Common myeloid progenitor, CD34-positive (primary cell): ENCODE data around the gene MALSU1.

Experiments used
- CTCF ChIA-PET: fragments of 350-600 bp; sonication (Branson Sonifier 250); formaldehyde crosslinking; loops from one replicate; lab custom pipeline; 2021; ENCODE audit warnings: antibody characterized with exemption; lab: Charles Lee
- POLR2A ChIA-PET: fragments of 350-600 bp; sonication (Branson Sonifier 250); formaldehyde crosslinking; loops from one replicate; lab custom pipeline; 2021; ENCODE audit warnings: antibody characterized with exemption; lab: Charles Lee
- DNase-seq, 3 donors: peaks; one replicate each; pipeline versions ENCODE4 v3.0.0 to v3.0.0-alpha.2; 2013
- H3K27ac ChIP-seq, 2 experiments: 1 replicate in 1 of 2; 2 replicates in 1 of 2; pipeline ENCODE4 v1.7.0; 2013; ENCODE audit warnings: inconsistent platforms in 2 of 2, low read length in 2 of 2, mild to moderate bottlenecking in 2 of 2, low read depth in 1 of 2, moderate library complexity in 1 of 2; ENCODE audit not compliant: severe bottlenecking in 2 of 2, insufficient read depth in 1 of 2, poor library complexity in 1 of 2
- H3K27me3 ChIP-seq, 5 experiments: replicated peaks in 2 of 5; 1 replicate in 3 of 5; 2 replicates in 2 of 5; pipeline versions ENCODE4 v1.6.1 to v1.7.0; 2013; ENCODE audit warnings: low read length in 4 of 5, mild to moderate bottlenecking in 2 of 5, moderate library complexity in 2 of 5, inconsistent platforms in 1 of 5; ENCODE audit not compliant: insufficient read depth in 5 of 5, control insufficient read depth in 4 of 5
- H3K36me3 ChIP-seq, 4 experiments: 1 replicate in 2 of 4; 2 replicates in 2 of 4; pipeline versions ENCODE4 v1.6.1 to v1.7.0; 2013; ENCODE audit warnings: low read length in 3 of 4, control low read depth in 1 of 4, mild to moderate bottlenecking in 1 of 4; ENCODE audit not compliant: control insufficient read depth in 4 of 4, insufficient read depth in 4 of 4
- H3K4me1 ChIP-seq, 4 experiments: 1 replicate in 3 of 4; 2 replicates in 1 of 4; pipeline versions ENCODE4 v1.6.1 to v1.7.1; 2013; ENCODE audit warnings: low read length in 3 of 4, mild to moderate bottlenecking in 3 of 4, control low read depth in 1 of 4, inconsistent platforms in 1 of 4, moderate library complexity in 1 of 4; ENCODE audit not compliant: control insufficient read depth in 4 of 4, insufficient read depth in 4 of 4; ENCODE audit errors: control extremely low read depth in 1 of 4
- H3K4me3 ChIP-seq, 7 experiments: 1 replicate in 4 of 7; 2 replicates in 3 of 7; pipeline versions ENCODE4 v1.5.1 to v1.7.0; 2013; ENCODE audit warnings: mild to moderate bottlenecking in 7 of 7, low read length in 6 of 7, moderate library complexity in 6 of 7, inconsistent platforms in 2 of 7, low read depth in 2 of 7, control low read depth in 1 of 7; ENCODE audit not compliant: insufficient read depth in 4 of 7, control insufficient read depth in 1 of 7; ENCODE audit errors: extremely low read depth in 1 of 7
- H3K9me3 ChIP-seq, 5 experiments: 1 replicate in 4 of 5; 2 replicates in 1 of 5; pipeline versions ENCODE4 v1.6.1 to v1.7.1; 2013; ENCODE audit warnings: low read length in 4 of 5, mild to moderate bottlenecking in 2 of 5, inconsistent platforms in 1 of 5, low read depth in 1 of 5, moderate library complexity in 1 of 5; ENCODE audit not compliant: control insufficient read depth in 4 of 5, insufficient read depth in 2 of 5; ENCODE audit errors: control extremely low read depth in 1 of 5
- WGBS: methylation state at CpG from one replicate; pipeline ENCODE4 v1.1.5; 2013; ENCODE audit not compliant: insufficient coverage; 5-methylcytosine and 5-hydroxymethylcytosine counted together

MALSU1 gene

DNA sequence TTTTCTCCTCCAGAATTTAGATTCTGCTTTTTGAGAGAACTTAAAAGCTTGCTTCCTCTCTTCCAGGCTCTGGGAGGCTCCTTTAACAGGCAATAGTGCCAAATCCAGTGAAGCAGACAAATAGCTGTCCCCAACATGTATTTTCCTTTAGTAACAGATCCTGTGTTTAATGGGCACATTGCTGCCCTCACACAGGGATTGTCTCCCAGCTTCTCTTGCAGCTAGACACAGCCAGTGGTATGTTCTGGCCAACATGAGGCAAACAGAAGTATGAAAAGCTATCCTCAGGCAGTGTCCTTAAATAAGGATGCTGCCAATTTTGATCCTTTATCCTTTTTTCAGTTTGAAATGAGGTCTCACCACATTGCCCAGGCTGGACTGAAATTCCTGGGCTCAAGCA is 38.2 kb downstream of the MALSU1 start:
- DNase-seq, result no peak
- POLR2A ChIA-PET, result no interaction called here
- Histone ChIP-seq H3K36me3 (peaks cover 0 to 68% (median 26%) of the 10 kb centered on the region in 4 experiments), H3K4me1 (peaks cover 4 to 11% (median 8%) of the 10 kb centered on the region in 4 experiments), H3K27ac (no peak overlapping the region), H3K4me3 (no peak overlapping the region), H3K27me3 (no peaks in the 10 kb centered on the region), H3K9me3 (peaks cover 0 to 11% (median 1%) of the 10 kb centered on the region in 5 experiments)
- CTCF ChIA-PET, result interaction anchor here (1.1 to 2.2 kb wide), 4 partner anchors 9 to 65 kb away, joined by 3 to 13 read pairs (median 4); no protein-coding TSS in a partner anchor

GRCh38 chr7:23338439-23338838 is 39.3 kb downstream of the MALSU1 start:
- Histone ChIP-seq H3K9me3 (peaks cover 0 to 11% (median 1%) of the 10 kb centered on the region in 5 experiments), H3K27ac (no peak overlapping the region), H3K4me3 (no peak overlapping the region), H3K27me3 (no peaks in the 10 kb centered on the region), H3K4me1 (peaks cover 4 to 11% (median 8%) of the 10 kb centered on the region in 4 experiments), H3K36me3 (peaks cover 0 to 69% (median 26%) of the 10 kb centered on the region in 4 experiments)
- CTCF ChIA-PET, result interaction anchor here (2.2 kb wide), 1 partner anchor 8 kb away, joined by 13 read pairs; no protein-coding TSS in a partner anchor
- POLR2A ChIA-PET, result no interaction called here
- 83% methylated on average over 1 of the region's 2 CpGs for whole genome bisulfite sequencing
- DNase-seq, result no peak

DNA sequence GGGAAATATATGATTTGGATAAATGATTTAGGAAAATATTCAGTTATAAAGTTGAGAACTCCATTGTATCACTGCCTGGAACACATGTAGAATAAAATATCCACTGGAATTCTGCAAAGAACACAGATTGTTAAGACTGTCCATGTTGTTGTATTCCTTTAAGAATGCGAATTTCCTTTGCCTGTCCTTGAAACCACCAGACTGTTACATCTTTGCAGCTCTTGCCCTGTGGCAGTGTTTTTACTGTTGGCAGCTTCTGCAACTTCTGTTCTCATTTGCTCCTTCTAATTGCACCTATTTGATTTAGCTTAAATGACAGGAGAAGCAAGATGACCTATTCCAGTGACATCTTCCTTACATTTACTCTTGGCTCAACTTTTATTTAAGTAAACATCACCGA is 39.7 kb downstream of the MALSU1 start:
- Histone ChIP-seq H3K4me1 (peaks cover 4 to 11% (median 8%) of the 10 kb centered on the region in 4 experiments), H3K4me3 (no peak overlapping the region), H3K27ac (no peak overlapping the region), H3K27me3 (no peaks in the 10 kb centered on the region), H3K36me3 (peaks cover 0 to 69% (median 25%) of the 10 kb centered on the region in 4 experiments), H3K9me3 (peaks cover 0 to 11% (median 1%) of the 10 kb centered on the region in 5 experiments)
- DNase-seq, result no peak
- POLR2A ChIA-PET, result no interaction called here
- WGBS, result 100% methylated on average over 1 of the region's 2 CpGs
- CTCF ChIA-PET, result interaction anchor here (1.0 to 2.2 kb wide), 2 partner anchors 8 to 17 kb away, joined by 3 to 13 read pairs; no protein-coding TSS in a partner anchor

DNA sequence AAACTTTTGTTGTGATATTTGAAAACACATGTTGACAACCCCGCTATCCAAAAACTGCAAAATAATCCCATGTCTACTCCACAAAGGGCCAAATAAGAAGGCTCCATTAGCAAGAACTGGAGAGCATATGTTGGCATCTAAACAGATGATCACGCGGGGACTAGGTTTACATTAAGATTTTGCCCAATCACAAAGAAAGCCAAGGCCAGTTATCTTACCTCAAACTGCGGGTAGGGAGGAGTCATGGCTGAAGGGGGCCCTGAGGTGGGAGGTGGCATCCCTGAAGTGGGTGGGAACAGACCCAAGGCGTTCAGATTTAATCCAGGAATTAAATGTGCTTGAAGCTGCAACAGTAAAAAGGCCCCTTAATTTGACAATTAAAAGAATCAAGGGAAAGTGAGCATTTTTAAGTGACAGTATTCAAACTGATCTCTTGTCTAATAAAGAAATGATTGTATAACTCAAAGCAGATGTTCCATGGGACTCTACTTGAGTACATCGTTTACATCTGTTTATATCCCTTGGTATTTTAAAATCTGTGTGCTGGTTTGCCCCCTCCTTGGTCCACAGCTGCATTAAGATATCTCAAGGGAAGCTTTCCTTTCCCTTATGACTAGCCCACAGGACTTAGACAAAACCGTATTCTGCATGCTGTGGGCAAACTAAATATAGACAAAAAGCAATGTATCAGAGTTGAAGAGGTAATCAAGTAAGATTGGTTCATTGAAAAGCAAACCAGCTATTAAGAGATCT is 42.9 kb downstream of the MALSU1 start:
- H3K27ac ChIP-seq, result no peak overlapping the region
- POLR2A ChIA-PET, result no interaction called here
- peaks cover 0 to 11% (median 1%) of the 10 kb centered on the region in 5 experiments for H3K9me3 ChIP-seq
- peaks cover 0 to 74% (median 24%) of the 10 kb centered on the region in 4 experiments for H3K36me3 ChIP-seq
- WGBS, result 100% methylated on average over 2 of the region's 7 CpGs
- no peaks in the 10 kb centered on the region for H3K27me3 ChIP-seq
- CTCF ChIA-PET, result no interaction called here
- no peak overlapping the region for H3K4me3 ChIP-seq
- DNase-seq, result no peak
- peaks cover 11 to 27% (median 23%) of the 10 kb centered on the region in 4 experiments for H3K4me1 ChIP-seq

DNA sequence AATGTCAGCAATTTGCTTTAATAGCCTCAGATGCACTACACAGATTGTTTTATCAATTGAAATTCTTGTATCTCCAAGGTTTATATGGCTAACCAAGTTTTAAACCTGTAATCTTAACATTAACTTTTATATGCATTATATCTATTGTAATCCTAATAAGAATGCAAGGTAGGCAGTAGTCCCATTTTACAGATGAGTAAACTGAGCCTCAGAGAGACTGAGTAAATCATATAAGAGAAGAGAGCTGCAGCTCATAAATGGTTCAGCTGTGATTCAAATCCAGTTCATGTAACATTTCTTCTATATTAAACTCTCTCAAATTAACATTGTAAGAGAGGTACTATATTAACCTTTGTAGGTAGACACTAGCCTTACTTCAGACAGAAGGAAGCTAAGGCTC is 44.0 kb downstream of the MALSU1 start:
- peaks cover 0 to 63% (median 18%) of the 10 kb centered on the region in 4 experiments for H3K36me3 ChIP-seq
- ChIA-PET POLR2A (no interaction called here), CTCF (interaction anchor here (1.0 to 1.2 kb wide), 3 partner anchors 8 to 121 kb away, joined by 3 read pairs; no protein-coding TSS in a partner anchor)
- H3K4me1 ChIP-seq, result peaks cover 18 to 37% (median 34%) of the 10 kb centered on the region in 4 experiments
- H3K4me3 ChIP-seq, result no peak overlapping the region
- DNase-seq, result no peak
- H3K9me3 ChIP-seq, result peaks cover 0 to 1% (median 0%) of the 10 kb centered on the region in 5 experiments
- no peak overlapping the region for H3K27ac ChIP-seq
- H3K27me3 ChIP-seq, result no peaks in the 10 kb centered on the region

DNA sequence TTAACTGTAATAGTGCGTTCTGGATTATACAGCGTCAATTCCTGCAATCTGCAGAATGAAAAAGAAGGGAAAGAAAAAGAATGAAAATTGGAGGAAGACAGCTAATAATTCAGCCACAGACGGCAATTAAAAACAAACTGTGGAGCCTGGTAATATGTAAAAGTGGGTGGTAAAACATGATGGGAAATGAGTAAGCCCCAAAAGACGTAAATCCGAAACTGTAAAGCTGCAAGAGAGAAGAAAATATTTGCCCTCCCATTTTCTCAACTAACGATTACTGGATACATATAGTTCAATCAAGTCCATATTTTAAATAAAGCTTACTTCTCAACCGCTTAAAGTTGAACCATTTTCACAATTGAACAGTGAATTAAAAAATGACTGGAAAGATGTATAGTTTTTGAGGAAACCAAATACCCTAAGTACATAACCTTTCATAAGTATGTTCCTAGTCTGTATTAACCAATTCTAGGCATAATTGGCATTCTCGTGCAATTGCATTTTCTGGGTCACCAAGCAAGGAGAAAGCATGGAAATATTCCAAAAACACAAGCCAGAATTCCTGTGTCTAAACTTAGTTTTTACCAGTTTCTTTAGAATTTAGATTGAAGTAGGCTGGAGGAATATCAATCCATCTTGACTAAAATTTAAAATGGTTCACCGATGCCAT is 44.8 kb downstream of the MALSU1 start:
- ChIA-PET POLR2A (interaction anchor here (0.6 kb wide), 1 partner anchor 253 kb away, joined by 3 read pairs; the partner anchor contains the start of gene CCDC126), CTCF (interaction anchor here (1.0 to 1.2 kb wide), 3 partner anchors 8 to 120 kb away, joined by 3 read pairs; no protein-coding TSS in a partner anchor)
- 100% methylated on average over 3 of the region's 9 CpGs for WGBS
- Histone ChIP-seq H3K27me3 (no peaks in the 10 kb centered on the region), H3K4me1 (peaks cover 18 to 40% (median 37%) of the 10 kb centered on the region in 4 experiments), H3K27ac (no peak overlapping the region), H3K36me3 (peaks cover 0 to 56% (median 12%) of the 10 kb centered on the region in 4 experiments), H3K4me3 (no peak overlapping the region), H3K9me3 (no peaks in the 10 kb centered on the region)
- no peak for DNase-seq
